Neuron (in vitro differentiated cells): ENCODE measurements around the gene CRY2.

Experiments
- H2AFZ ChIP-seq: one replicate; pipeline ENCODE4 v1.6.1; 2013; ENCODE audit warnings: low read depth, mild to moderate bottlenecking, inconsistent platforms, low read length, moderate library complexity
- H3K27me3 ChIP-seq: one replicate; pipeline ENCODE4 v1.6.1; 2013; ENCODE audit warnings: low read length; ENCODE audit not compliant: insufficient read depth
- H3K36me3 ChIP-seq: one replicate; pipeline ENCODE4 v1.6.1; 2013; ENCODE audit warnings: low read length; ENCODE audit not compliant: insufficient read depth
- H3K4me1 ChIP-seq: one replicate; pipeline ENCODE4 v1.6.1; 2013; ENCODE audit warnings: low read length; ENCODE audit not compliant: insufficient read depth
- H3K4me3 ChIP-seq: 2 replicates; pipeline ENCODE4 v1.5.1; 2013; ENCODE audit warnings: mild to moderate bottlenecking, low read length, moderate library complexity
- H3K9me3 ChIP-seq: one replicate; pipeline ENCODE4 v1.6.1; 2013; ENCODE audit warnings: low read length

CRY2 gene

DNA sequence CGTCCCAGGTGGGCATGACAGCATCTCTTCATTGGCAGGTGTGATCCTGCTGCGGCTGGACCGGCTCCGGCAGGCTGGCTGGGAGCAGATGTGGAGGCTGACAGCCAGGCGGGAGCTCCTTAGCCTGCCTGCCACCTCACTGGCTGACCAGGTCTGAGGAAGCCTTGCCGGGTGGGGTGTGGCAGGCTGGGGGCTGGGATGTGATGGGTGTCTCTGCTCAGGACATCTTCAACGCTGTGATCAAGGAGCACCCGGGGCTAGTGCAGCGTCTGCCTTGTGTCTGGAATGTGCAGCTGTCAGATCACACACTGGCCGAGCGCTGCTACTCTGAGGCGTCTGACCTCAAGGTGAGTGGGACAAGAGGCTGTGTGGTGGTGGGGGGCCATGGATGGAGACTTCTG, 78.7 kb downstream of the CRY2 start:
- Histone ChIP-seq H2AFZ (no peak overlapping the region), H3K4me3 (no peak overlapping the region), H3K27me3 (peaks cover 37% of the 10 kb centered on the region)

DNA sequence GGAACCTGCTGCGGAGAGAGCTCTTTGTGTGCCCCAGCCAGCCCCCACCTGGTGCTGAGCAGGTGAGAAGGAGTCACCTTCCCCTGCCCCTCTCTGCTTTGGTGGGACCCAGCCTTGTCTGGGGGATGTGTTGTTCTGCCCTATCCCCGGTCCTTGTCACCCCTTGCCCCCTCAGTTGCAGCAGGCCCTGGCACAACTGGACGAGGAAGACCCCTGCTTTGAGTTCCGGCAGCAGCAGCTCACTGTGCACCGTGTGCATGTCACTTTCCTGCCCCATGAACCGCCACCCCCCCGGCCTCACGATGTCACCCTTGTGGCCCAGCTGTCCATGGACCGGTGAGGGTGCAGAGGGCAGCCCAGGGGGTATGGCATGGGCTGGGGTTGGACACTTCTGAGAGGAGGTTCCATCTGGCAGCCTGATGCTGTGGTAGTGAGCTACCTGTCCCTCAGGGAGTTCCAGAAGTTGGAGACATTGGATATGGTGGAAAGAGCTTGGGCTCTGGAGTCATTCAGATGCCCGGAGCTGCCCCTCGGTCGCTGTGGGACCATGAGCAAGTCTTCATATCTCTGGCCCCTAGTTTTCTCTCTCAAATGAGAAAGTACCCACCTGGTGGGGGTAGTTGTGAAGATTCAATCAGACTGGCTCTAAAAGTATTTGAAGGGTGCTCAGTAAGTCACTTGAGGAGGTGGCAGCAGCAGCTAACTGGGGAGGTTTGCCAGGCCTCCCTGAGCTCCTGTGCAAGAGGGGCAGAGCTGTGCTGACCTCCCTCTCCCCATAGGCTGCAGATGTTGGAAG, 79.5 kb downstream of the CRY2 start:
- H3K36me3 ChIP-seq, result no peaks in the 10 kb centered on the region
- peaks cover 30% of the 10 kb centered on the region for H3K27me3 ChIP-seq
- H2AFZ ChIP-seq, result no peak overlapping the region
- no peaks in the 10 kb centered on the region for H3K9me3 ChIP-seq
- H3K4me3 ChIP-seq, result no peak overlapping the region
- peaks cover 4% of the 10 kb centered on the region for H3K4me1 ChIP-seq

More for the DNA sequence above, 78.7 kb downstream of the CRY2 start:
- Histone ChIP-seq H3K9me3 (no peaks in the 10 kb centered on the region), H3K4me1 (peaks cover 9% of the 10 kb centered on the region), H3K36me3 (no peaks in the 10 kb centered on the region)

DNA sequence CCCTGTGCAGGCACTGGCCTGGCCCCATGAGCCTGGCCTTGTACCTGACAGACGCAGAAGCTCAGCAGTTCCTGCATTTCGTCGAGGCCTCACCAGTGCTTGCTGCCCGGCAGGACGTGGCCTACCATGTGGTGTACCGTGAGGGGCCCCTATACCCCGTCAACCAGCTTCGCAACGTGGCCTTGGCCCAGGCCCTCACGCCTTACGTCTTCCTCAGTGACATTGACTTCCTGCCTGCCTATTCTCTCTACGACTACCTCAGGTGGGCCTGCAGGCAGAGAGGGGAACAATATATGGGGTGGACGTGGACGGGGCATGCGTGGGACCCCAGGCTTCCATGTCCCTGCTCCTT, 80.0 kb downstream of the CRY2 start:
- Histone ChIP-seq H3K27me3 (peaks cover 24% of the 10 kb centered on the region), H3K4me1 (no peaks in the 10 kb centered on the region), H3K9me3 (no peaks in the 10 kb centered on the region), H3K36me3 (peaks cover 4% of the 10 kb centered on the region), H2AFZ (no peak overlapping the region), H3K4me3 (no peak overlapping the region)

DNA sequence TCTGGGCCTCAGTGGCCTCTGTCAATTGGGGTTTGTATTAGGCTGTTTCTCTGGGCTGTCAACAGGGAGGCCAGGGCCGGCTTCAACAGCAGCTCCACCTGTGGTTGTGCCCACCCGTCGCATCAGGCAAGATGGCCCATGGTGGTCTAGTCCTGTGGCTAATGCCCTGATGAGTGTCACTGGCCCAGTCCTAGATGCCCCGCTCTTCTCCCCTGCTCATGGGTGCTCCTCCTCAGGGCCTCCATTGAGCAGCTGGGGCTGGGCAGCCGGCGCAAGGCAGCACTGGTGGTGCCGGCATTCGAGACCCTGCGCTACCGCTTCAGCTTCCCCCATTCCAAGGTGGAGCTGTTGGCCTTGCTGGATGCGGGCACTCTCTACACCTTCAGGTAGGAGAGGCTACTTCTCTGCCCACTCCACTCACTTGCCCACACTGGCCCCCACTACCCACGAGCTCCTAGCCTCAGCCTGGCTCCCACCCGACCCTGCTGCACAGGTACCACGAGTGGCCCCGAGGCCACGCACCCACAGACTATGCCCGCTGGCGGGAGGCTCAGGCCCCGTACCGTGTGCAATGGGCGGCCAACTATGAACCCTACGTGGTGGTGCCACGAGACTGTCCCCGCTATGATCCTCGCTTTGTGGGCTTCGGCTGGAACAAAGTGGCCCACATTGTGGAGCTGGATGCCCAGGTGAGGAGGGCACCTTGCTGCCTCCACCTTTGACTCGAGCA, 80.6 kb downstream of the CRY2 start:
- no peak overlapping the region for H2AFZ ChIP-seq
- H3K4me3 ChIP-seq, result no peak overlapping the region
- H3K4me1 ChIP-seq, result no peaks in the 10 kb centered on the region
- no peaks in the 10 kb centered on the region for H3K9me3 ChIP-seq
- peaks cover 5% of the 10 kb centered on the region for H3K36me3 ChIP-seq
- peaks cover 19% of the 10 kb centered on the region for H3K27me3 ChIP-seq

DNA sequence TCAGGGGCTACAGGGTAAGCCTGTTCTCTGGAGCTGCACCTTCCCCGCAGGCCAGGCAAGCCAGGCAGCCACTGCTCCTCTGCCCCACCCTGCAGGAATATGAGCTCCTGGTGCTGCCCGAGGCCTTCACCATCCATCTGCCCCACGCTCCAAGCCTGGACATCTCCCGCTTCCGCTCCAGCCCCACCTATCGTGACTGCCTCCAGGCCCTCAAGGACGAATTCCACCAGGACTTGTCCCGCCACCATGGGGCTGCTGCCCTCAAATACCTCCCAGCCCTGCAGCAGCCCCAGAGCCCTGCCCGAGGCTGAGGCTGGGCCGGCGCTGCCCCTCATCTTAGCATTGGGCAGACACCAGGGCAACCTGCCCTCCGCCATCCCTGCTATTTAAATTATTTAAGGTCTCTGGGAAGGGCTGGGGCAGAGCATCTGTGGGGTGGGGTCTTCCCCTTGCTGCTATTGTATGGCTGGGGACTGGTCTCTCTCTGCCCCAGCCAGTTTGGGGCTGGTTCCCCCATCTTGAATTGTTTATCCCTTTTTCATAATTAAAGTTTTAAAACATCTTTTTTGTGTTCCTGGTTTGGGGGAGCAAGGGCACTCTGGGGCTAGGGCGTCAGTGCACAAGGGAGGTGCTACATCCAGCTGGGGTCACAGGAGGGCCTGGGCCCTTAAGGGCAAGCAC, 81.4 kb downstream of the CRY2 start:
- Histone ChIP-seq H3K27me3 (peaks cover 13% of the 10 kb centered on the region), H3K4me3 (no peak overlapping the region), H3K9me3 (no peaks in the 10 kb centered on the region), H3K4me1 (no peaks in the 10 kb centered on the region), H2AFZ (no peak overlapping the region), H3K36me3 (peaks cover 13% of the 10 kb centered on the region)

DNA sequence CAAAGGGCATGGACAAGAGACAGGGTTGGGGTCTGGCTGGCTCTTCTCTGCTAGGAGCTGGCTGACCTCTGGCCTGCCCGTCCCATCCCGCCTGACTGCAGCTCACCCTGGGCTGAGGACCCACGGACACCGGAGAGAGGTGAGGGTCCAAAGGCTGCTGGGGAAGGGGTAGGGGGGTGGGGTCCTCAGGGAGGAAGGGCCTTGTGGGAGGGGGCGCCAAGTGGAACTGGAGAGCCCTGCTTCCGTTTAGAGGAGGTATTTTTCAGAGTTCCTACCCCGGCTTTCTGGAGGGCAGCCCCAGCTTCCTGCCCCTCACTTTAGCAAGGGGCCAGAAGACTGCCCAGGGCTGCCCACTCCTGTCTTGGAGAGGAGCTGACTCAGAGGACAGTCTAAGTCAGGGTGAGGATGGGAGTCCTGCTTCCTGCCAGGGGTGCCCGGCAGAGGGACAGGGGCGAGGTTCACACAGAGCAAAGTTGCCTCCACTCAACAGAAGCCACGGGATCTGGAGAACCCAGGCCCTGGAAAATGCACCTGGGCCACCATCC, 82.3 kb downstream of the CRY2 start:
- Histone ChIP-seq H2AFZ (no peak overlapping the region), H3K36me3 (peaks cover 22% of the 10 kb centered on the region), H3K4me1 (no peaks in the 10 kb centered on the region), H3K27me3 (peaks cover 6% of the 10 kb centered on the region), H3K9me3 (no peaks in the 10 kb centered on the region), H3K4me3 (no peak overlapping the region)

DNA sequence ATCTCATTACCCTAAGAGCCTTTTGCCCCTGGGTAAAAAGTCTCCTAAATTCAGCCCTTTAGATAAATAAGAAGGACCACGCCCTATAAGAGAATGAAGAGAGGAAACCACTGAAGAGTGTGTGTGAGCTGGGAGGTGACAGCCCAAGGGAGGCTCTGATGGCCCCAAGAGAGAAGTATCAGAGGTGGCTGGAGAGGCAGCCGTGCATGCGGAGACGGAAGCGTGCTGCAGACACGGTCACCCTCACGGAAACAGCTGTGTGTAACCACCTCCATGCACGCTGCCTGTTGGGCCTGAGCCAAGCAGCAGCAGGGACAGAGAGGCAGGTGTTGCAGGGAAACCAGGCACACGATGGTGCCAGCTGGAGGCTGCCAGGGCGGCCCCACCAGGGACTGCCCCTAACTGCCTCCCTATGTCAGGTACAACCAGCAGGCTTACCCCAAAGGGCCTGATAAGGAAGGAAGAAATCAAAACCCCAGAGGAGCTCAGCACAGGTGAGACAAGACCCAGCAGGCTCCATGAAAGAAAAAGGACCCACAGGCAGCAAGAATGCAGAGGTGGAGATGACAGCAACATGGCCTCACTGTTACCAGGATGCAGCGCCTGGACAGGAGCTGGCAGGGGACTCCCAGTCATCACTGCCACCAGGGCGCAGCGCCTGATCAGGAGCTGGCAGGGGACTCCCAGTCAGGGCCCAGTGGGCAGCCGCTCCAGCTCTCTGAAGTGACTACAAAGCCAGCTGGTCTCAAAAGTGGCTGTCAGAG, 82.9 kb downstream of the CRY2 start:
- Histone ChIP-seq H3K36me3 (peaks cover 28% of the 10 kb centered on the region), H3K4me1 (no peaks in the 10 kb centered on the region), H3K9me3 (no peaks in the 10 kb centered on the region), H3K27me3 (no peaks in the 10 kb centered on the region), H3K4me3 (no peak overlapping the region), H2AFZ (no peak overlapping the region)

DNA sequence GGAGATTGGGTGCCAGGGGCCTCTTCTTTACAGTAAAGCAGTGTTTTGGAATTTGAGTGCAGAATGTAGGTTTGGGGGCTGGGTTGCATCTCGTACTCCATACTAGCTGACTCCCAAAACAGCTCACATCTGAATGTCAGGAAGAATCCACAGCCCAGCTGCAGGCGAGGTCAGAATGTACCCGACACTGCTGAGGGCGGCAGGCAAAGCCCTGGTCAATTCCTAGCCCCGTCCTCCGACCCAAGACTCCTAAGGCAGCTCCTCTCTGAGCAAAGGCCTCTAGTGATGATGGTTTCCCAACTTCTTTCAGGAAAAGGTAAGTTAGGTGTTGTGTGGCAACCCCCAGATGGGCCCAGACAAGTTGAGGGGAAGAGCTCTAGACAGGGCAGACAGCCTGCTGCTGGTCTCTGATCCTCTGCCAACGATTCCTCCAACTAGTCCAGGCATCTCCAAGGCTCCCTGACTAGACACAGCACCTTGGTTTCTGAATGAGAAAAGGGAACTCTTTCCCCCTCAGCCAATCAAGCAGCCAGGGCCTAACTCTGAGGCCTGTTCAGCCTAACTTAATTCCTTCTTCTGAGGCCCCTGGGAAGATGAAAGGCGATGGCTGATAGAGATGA, 83.8 kb downstream of the CRY2 start:
- no peaks in the 10 kb centered on the region for H3K9me3 ChIP-seq
- no peak overlapping the region for H2AFZ ChIP-seq
- H3K4me1 ChIP-seq, result no peaks in the 10 kb centered on the region
- H3K4me3 ChIP-seq, result no peak overlapping the region
- no peaks in the 10 kb centered on the region for H3K27me3 ChIP-seq
- H3K36me3 ChIP-seq, result peaks cover 35% of the 10 kb centered on the region

DNA sequence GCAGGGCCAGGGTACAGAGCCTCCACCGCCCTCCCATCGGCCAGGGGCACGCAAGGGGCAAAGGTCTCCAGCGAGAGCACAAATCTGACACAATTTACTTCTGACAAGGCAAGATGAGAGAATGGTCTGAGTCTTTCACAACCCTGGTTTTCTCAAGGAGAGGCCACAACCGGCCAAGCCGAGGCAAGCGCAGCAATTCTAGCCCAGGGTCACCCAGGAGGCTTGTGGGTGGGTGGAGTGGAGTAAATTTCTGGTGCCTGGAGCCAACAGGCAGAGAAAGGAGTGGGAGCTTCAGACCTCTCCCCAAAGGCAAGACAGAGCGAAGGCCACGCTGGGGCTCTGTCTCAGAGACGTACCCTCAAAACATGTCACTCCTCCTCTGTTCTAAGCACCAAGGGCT, 84.5 kb downstream of the CRY2 start:
- Histone ChIP-seq H2AFZ (no peak overlapping the region), H3K9me3 (no peaks in the 10 kb centered on the region), H3K4me1 (no peaks in the 10 kb centered on the region), H3K4me3 (no peak overlapping the region), H3K27me3 (no peaks in the 10 kb centered on the region), H3K36me3 (peaks cover 35% of the 10 kb centered on the region)

DNA sequence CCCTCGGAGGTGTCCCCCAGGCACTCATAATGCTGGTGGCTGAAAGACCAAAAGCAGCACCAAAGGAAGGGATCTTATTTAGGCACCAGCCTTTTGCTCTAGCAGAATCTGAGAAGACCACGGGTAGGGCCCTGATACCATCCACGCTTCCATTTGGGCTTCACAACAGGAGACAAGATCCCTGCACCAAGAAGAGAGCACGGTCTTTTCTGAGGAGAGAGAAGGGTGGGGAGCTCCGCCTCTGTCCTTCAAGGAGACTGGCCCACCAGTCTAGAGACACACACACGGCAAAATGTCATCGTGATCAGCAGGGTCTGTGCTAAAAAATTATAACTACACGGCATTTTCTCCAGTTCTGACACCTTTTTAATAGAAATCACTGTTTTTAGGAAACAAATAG, 84.9 kb downstream of the CRY2 start:
- no peaks in the 10 kb centered on the region for H3K9me3 ChIP-seq
- no peak overlapping the region for H3K4me3 ChIP-seq
- H2AFZ ChIP-seq, result no peak overlapping the region
- H3K36me3 ChIP-seq, result peaks cover 35% of the 10 kb centered on the region
- H3K4me1 ChIP-seq, result no peaks in the 10 kb centered on the region
- H3K27me3 ChIP-seq, result no peaks in the 10 kb centered on the region
